Activated T-cell treated with anti-CD3 and anti-CD28 coated beads for 24 hours (primary cell): ENCODE measurements around the gene CHD9.

Experiments
- DNase-seq: peaks from one replicate; pipeline ENCODE4 v3.0.0-alpha.2; 2020; ENCODE audit warnings: low read depth

The CHD9 gene

DNA sequence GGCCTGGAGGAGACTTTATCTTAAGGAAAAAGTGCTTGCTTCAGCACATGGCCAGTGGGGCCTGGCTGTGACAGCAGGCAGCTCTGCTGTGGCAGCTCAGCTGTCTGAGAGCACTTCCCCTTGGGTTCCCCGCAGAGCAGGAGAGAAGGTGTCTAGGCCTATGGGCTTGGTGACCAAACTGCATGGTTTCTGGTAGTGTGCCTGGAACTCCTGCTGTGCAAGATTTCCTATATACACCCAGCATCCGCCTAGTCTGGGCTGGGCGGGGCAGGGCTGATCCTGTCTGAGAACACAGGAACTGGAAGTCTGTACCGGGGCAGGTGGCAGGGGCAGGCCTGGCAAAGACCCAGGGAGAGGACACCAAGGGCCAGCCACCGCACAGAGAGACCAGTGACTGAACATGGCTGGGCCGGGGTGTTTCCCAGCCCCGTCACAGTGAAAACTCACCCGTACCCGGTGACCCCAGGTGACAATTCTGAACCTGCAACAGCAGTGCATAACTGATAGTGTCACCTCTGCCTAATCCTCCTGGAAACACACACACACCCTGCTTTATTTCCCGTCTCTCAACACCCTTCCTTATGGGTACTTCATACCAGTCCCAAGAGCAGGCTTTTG, 39.3 kb downstream of the CHD9 start:
- no peak for DNase-seq

DNA sequence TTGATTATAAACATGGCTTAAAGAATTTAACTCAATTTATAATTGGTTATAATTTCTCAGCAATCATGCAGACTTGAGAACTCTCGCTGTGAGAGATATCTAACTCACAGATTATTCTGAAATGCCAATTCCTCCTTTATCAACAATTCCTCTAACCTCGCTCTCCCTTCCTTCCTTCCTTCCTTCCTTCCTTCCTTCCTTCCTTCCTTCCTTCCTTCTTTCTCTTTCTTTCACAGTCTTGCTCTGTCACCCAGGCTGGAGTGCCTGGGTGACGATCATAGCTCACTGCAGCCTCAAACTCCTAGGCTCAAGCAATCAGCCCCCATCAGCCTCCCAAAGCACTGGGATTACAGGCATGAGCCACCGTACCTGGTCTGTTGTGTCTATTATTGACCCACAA, 42.4 kb downstream of the CHD9 start:
- no peak for DNase-seq

DNA sequence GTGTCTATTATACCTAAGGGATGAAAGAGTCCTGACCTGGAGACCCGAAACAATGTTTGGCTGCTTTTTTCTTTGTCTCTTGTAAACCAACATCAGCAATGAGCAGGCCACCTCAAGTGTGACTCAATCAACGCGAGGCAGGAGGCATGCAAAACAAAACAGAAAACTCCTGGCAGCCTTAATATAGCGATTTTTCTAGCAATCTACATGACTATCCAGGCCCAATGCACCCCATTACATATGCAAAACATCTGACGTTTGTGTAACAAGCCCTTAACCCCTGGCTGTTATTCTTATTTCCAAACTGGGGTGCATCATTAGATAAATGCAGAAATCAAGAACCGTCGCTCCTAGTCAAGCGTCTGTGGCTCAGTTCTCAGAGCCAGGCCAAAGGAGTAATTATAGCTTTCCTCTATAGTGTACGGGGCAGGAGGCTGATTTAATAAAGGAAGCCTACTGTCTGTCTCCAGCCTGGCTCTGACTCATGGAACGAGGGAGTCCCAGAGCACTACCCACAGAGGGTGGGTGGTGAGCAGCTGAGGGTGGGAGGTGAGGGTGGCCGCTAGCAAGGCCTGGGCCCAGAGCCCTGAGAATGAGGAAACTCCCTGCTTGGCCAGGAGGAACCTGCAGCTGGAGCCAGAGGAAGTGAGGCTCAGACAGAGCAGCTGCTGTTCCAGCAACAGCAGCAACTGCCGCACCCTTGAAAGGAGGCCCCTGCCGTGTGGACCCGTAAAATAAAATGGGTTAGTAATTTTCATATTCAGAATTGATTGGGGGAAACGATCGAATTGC, 43.9 kb downstream of the CHD9 start:
- DNase-seq: peak; percentile 12

DNA sequence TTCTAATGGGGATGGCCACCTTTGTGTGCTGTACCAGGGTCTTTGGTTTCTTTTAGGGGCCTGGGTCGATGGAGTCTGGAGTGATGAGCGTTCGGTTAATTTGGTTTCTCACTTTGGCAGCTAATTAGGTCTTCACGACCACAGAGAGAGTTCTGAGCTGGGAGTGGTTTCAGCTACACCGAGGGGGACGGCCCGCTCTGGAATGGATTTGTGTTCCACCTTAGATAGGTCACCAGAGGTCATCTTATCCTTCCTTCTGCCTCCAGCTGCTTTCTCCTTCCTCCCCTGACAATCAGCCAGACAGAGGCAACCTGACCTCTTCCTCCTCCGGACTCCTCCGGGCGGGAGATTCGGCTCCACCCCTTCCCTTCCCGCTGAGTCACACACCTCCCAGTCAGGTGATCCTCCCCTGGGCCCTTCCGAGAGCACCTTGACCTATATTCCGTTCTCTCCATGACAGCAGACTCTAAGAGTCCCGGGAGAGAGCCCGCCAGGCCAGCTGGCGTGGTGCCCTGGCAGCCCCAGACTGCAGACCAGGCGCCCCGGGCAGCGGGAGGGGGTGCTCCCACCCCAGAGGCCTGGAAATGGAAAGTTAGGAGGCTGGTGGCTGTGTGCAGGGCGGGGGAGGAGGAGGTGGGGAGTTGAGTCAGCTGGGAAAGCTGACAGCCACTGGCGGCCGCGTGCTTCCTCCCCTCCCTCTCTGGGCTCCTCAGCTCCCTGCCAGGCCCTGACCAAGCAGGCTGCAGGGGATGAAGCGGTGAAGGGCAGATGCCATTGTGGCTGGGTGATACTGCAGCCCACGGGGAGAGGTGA, 44.7 kb downstream of the CHD9 start:
- peak; percentile 28 for DNase-seq

DNA sequence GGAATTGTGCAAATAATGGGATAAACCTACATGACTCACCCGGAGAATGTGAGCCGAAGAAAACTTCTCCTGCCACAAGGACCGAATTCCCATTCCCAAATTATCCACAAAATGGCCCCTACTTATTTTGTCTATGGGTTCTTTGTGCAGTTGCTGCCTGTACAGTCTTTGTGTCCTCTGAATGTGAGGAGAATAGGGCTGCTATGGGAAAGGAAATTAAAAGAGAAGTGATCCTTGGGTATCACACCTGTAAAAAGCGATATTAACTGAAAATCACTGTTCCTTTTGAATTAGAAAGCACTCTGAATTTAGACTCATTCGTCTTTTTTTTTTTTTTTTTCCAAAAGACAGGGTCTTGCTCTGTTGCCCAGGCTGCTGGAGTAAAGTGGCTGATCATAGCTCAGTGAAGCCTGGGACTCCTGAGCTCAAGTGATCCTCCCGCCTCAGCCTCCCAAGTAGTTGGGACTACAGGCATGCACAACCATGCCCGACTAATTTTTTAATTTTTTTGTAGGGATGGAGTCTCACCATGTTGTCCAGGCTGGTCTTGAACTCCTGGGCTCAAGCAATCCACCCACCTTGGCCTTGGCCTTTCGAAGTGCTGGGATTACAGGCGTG, 45.4 kb downstream of the CHD9 start:
- no peak for DNase-seq

DNA sequence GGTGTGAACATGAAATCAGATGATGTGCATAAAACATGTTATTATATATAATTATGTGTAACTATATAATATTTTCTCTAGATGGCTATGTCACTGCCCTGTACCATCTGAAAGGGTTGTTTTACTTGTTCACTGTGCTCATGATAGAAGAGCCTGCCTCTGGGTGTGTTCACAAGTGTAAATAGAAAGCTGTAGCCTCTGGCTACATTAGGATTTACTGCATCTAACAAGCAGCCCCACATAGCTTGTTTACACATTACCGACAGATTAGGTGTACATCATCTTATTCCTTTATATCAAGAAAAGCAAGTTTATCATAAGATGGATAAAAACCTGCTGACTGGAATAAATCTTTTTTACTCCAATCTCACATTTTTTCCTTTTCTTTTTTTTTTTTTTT, 46.1 kb downstream of the CHD9 start:
- no peak for DNase-seq

DNA sequence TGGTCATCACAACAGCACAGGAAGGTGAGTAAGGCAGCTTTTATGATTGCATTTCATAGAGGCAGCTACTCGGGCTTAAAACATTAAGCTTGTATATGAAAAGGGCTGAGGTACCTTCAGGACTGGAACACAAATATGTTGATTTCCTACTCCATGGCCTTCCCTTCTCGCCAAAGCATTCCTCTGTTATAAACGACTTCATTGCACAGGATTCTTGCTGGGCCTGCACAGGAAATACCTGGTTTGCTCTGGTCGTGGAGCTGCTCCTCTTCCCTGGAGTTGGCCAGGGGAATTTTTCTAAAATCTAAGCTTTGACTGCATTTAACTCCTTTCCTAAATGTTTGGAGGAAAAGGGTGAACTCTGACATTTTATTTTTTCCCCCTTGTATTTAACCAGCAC, 49.0 kb downstream of the CHD9 start:
- DNase-seq: no peak

DNA sequence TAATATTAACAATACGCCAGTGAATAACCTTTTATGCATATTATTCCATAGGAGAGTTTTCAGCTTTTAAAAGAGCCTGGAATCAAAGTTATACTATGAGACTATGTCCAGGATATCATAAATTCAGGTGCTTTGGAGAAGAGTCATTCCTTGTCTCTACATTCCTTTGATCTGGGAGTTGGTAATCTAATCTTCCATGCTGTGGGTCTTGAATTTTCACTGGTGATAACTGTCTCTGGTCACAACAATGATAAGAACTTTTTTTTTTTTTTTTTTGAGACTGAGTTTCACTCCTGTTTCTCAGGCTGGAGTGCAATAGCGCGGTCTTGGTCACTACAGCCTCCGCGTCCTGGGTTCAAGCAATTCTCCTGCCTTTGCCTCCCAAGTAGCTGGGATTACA, 50.8 kb downstream of the CHD9 start:
- no peak for DNase-seq

DNA sequence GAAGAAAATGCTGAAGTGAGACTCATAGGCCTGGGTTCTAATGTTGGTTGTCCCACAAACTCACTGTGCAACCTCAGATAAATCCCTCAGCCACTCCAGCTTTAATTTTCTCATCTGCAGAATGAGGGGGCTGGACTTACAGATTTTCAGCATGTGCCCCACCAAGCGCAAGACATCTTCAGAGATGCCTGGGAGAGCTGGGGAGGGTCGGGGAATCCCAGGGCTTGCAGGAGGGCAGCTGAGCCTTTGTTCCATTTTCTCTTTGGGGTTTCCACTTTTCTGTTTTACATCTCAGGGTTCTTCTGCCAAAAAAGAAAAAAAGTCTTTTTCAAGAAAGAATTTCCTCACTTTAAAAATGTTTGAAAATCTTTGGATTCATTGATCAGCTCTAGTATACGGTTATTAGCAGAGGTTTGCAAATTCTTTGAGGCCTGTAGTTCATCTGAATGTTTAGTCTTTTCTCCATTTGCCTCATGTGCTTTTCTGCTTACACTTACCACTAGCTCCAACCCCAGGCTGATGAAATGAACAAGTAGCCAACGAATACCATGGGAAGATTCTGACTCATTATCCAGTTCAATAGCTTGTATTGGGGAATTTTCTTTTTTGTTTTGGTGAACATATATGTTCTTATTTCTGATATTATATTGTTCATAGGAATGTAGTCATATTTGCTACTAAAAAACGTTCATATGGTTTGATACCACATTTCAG, 56.4 kb downstream of the CHD9 start:
- DNase-seq: no peak

DNA sequence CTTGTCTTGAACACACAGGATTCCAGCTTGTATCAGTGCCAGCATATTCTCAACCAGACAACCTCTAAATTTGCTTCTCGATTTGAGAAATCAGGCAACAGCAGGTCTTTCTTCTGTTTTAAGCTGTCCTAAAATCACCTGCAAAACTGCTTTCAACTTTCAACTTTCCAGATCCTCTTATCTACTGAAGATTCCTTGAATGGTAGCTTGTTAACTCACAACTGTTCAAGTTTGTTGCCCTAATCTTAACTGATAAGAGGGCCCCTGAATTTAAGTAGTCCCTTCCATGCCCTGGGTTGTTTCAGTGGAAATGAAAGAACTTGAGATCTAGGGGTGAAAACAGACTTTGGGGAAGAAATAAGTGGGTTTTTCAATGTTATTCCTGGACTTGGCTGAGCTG, 57.2 kb downstream of the CHD9 start:
- no peak for DNase-seq

DNA sequence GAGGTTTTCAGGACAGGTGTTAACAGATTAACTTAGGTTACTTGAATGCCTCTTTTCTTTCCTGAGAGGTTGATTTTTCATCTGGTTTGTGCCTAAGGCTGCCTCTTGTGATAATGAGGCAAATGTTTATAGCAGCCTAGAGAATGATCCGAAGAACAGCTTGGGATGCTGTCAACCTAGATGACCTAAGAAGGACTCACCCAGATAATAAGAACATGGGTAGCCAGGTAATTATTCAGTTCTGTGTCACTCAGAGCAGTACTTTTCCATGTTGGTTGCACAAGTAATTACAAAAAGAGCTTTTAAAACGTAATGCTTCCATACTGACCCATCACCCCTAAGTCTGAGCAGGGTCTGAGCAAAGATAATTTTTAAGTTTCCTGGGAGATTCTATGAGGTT, 60.3 kb downstream of the CHD9 start:
- no peak for DNase-seq

DNA sequence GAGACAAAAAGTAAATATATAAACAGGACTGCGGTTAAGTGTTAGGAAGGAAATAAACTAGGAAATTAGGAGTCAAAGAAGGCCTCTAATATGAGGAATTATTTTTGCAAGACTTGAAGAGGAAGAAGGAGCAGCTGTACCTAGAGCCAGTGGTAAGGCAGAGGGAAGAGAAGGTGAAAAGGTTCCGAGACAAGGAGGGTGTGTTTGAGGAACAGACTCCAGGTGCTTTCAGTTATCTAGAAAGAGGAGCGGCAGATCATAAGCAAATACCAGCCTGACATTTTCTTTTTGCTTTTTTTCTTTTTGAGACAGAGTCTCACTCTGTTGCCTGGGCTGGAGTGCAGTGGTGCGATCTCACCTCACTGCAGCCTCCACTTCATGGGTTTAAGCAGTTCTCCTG, 61.0 kb downstream of the CHD9 start:
- no peak for DNase-seq

DNA sequence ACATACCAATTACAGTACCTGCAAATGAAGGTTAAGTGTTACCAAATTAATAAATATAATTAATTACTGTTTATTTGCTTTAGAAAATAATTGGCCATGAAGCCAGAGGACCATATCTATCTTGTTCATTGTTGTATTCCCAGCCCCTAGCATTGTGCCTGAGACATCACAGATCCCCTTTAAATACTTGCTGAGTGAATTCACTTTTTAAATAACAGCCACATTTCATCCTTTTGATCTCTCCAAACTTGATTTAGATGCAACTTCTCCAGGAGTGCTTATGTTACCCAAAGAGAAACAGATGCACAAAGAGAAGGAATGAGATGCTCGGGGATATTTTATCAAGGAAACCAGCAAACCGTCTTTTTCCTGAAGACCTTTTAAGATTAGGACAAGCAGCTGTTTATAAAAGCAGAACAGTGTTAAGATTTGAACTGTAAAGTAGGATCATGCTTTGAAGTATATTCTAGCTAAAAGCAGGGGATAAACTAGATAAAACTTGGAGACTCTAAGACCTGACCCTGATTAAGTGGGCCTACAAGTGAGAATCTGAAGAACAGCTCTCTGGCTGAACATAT, 66.3 kb downstream of the CHD9 start:
- no peak for DNase-seq

DNA sequence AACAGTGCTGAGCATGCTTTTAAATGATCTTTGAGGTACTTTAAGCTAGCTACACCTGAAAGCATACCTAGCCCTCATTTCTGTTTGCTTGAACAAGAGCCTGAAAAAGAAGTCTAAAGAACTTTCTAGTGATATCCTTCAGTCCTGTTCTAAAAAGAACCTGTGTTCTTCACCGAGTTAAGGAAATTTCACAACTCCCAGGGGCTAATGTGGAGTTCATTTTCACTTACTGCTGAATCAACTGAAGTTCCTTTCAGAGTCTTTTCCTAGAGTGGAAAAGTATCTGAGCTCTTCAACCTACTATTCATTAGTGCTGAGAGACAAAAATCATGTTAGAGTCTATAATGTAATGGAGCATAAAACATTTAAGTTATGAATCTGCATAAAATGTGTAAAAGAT, 66.9 kb downstream of the CHD9 start:
- DNase-seq: no peak

DNA sequence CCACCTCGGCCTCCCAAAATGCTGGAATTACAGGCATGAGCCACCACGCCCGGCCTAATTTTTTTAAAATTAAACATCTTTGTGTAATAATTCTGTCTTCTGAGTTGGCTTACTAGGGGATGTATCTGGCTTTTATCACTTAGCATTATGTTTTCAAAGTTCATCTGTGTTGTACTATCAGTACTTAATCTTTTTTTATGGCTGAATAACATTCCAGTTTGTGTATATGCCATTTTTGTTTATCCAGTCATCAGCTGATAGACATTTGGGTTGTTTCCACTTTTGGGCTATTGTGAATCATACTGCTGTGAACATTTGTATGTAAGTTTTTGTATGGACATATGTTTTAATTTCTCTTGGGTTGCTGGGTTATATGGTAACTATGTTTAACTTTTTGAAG, 69.0 kb downstream of the CHD9 start:
- DNase-seq: no peak

DNA sequence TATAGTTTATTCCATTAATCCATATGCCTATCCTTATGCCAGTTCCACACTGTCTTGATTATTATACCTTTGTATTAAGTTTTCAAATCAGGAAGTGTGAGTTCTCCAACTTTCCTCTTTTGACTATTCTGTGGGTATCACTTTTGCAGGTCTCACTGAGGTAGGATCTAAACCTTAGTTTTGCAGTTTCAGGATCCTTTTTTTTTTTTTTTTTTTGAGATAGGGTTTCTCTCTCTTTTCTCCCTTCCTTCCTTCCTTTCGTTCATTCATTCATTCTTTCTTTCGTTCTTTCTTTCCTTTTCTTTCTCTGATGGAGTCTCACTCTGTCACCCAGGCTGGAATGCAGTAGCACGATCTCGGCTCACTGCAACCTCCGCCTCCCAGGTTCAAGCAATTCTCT, 71.6 kb downstream of the CHD9 start:
- DNase-seq: no peak

DNA sequence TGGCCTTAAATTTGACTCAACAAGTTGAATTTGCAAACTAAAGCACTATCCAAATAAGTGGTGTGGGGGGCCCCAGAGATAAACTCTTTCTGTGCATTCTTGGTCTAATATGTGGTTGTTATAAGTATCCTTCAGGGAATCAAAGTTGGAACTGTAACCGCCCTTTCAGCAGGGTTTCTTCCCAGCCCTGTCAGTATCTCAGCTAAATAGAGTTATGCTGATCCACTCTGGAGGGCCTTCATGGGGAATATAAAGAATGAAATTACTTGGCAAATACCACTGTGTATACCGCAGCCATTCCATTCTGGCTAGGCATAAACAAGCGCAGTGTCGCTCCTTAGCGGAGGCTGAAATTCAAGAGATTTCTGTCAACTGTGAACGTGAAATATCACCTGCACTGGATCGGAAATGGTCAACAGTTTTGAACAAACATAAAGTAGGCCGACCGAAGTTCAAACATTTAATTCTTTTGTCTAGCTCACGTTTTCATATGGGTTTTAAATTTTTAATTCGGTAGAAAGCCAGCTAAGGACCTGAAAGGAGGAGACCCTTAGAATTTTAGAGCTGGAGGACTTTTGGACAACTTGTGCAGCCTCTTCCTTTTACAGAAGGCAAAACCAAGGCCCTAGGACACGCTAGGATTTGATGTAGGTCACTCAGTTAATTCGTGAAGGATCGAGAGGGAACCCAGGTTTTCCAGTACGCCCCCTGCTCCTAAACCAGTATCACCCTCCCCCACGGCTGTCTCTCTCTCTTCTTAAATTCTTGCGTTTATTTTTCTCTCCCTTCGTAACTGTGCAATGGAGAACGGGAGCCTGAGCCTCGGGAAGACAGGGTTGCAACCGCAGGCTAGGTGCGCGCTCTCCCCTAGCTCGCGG, 74.7 kb downstream of the CHD9 start:
- no peak for DNase-seq

DNA sequence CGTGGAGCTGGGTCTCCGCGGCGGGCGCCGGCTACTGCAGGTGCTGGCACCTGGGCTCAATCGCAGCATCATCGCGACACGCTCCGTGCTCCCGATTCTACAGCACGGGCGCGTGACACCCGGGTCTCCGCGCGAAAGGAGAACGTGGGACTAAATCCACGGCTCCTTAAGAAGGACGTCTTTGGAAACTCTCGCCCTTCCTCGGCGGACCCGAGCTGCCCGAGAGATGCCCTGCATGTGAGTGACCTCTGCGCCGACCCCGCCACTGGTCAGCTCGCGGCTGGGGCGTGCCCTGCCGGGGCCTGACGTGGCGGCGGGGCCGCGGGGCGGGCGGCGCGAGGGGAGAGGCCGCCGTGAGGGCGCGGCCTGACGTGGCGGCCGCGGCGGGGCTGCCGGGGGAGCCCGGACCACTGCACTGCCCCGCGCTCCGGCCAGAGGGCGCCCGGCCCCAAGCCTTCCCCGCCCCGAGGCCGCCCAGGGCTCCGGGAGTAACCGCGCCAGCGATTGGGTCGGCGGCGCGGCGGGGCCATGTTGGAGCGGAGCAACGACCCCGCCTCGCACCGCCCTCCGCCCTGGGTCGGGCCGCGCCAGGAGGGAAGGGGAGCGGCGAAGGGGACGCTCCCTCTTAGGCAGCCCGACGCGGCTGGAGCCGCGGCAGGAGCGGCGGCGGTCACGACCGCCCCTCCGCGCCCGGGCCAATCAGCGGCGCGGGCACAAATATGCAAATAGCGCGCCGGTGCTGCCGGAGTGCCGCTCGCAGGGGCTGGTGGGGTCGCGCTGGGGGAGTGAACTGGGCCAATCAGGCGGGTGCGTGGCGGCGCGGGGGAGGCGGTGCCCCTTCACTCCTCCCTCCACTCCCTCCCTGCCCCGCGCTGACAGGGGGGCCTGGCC, 75.6 kb downstream of the CHD9 start:
- DNase-seq: peak; percentile 91

DNA sequence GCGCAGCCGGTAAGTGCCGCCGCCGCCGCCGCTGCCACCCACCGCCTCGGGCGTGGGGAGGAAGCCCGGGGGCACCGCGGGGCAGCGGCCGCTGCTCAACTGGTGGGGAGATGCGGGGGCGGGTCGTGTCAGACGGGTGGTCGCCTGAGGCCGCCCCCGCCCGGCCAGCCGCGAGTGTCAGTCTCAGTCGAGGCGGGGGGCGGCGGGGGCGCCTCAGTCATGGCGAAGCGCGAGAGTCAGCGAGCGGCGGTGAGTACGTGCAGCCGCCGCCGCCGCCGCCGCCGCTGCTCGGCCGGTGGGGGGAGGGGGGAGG, 76.2 kb downstream of the CHD9 start:
- no peak for DNase-seq
